DLD1 (cell line): ENCODE data around the gene B3GNT5.
"Not testable (repeated sequence)": the region's sequence is repeated elsewhere in the genome, so short reads cannot be mapped to it uniquely, and the experiment has no call there.

Experiments used
- in situ Hi-C: cut with HindIII; loops from 2 replicates; pipeline ENCODE4 v1.10.0; 2017; ENCODE audit warnings: low sequenced_read_pairs

Gene B3GNT5

DNA sequence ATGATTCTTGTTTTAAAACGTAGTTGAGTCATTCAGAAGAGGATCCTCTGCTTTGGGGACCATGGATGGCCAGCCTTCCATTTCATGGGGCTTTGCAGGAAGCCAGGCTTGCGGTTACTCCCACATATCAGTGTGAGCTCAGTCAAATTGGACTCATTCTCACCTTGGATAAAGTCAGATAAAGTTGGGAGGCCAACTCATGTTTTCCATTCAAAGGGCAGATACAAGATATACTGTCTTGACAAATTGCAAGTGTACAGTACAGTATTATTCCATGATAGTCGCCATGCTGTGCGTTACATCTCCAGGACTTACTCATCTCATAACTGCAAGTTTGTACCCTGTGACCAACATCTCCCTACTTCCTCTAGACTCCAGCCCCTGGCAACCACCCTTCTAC, 25.5 kb upstream of the B3GNT5 start:
- in situ Hi-C loops, result no loop called here

DNA sequence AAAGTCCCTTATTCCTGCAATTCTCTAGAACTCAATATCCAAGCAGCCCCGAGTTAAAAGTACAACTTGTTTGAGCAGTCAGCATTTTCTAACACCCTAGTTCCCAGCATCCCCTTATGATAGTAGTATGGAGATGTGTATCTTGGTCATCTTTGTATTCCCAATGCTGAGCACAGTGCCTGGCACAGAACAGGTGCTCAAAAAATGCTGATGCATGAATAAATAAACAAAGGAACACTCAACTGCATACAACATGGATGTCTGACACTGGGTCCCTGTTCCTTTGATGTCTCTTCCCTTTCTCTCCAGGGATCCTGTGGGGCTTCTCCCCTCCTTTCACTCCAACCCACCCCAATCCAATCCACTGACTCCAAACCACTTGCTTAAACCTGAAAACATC, 23.9 kb upstream of the B3GNT5 start:
- in situ Hi-C loops, result no loop called here

DNA sequence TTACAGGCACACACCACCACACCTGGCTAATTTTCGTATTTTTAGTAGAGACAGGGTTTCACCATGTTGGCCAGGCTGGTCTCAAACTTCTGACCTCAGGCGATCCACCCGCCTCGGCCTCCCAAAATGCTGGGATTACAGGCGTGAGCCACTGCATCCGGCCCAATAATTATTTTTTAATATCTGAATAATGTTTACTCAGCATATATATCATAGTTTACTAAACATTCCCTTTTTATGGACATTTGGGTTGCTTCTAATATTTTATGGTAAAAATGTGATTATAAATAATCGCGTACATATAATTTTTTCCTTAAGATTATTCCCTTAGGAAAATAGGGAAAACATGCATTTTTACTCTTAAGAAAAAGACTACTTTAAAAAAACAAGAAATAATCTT, 22.8 kb upstream of the B3GNT5 start:
- in situ Hi-C loops, result not testable (repeated sequence)

DNA sequence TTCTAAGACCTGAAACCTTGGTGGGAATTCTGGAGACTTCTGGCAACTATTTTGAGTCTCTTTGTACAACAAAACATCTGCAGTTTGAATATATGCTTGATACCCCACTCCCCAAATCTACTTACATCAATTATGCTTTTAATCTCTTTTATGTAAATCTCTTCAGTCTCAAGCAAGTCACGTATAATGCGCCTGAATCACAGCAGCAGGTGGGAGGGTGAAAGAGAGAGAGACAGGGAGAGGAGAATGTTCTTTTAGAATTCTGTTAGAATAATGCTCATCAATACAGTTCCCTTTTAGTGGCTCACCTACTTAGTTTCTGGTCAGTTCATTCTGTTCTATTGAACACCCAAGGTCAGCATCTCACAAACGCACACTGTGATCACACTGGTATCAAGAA, 22.2 kb upstream of the B3GNT5 start:
- in situ Hi-C loops, result no loop called here

DNA sequence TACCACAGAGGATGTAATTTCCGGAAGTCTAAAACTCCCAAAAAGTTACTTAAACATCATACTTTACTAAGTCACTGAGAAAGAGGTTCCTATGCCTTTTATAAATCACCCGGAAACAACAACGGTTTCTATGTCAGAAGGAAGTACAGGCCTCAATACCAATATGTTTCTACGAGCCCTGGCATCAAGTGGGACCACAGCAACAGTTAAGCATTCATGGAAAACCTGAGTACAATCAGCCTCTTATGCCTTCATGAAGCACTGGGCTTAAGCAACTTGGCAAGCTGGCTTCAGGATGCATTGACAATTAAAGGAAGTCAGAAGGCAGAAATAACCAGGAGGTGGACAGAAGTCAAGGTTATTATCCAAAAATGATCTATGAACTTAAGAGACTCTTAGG, 19.1 kb upstream of the B3GNT5 start:
- in situ Hi-C loops, result no loop called here

DNA sequence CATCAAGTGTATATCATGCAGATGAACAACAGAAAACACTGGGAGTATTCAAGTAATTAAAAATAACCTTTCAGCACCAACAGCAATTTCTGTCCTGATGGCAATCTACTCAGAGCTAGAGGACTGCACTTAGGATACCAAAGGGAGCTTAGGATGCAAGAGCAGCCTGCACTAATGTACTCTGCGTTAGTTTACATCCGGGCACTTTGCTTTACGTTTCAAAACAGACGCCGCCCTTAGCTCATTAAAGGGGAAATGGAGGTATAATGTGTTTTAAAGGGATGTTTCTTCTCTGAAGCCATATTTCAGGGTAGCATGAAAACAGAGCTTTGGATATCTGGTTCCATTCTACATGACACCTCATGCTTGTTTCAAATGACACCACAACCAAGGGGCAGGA, 14.0 kb upstream of the B3GNT5 start:
- in situ Hi-C loops, result no loop called here

DNA sequence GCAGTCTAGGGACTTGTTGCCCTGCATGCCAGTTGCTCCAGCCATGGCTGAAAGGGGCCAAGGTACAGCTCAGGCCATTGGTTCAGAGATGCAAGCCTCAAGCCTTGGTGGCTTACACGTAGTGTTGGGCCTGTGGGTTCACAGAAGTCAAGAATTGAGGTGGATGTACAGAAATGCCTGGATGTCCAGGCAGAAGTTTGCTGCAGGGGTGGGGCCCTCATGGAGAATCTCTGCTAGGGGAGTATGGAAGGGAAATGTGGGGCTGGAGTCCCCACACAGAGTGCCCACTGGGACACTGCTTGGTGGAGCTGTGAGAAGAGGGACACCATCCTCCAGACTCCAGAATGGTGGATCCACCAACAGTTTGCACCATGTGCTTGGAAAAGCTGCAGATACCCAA, 10.6 kb upstream of the B3GNT5 start:
- in situ Hi-C loops, result no loop called here

DNA sequence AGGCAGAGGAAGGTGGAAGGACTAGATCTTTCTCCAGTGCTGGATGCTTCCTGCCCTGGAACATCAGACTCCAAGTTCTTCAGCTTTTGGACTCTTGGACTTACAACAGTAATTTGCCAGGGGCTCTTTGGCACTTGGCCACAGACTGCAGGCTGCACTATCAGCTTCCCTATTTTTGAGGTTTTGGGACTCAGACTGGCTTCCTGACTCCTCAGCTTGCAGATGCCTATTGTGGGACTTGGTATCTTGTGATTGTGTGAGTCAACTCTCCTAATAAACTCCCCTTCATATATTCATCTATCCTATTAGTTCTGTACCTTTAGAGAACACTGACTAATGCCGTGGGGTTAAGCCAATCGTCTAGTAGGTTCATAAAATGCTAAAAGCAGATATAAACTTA, 8.8 kb upstream of the B3GNT5 start:
- in situ Hi-C loops, result no loop called here

DNA sequence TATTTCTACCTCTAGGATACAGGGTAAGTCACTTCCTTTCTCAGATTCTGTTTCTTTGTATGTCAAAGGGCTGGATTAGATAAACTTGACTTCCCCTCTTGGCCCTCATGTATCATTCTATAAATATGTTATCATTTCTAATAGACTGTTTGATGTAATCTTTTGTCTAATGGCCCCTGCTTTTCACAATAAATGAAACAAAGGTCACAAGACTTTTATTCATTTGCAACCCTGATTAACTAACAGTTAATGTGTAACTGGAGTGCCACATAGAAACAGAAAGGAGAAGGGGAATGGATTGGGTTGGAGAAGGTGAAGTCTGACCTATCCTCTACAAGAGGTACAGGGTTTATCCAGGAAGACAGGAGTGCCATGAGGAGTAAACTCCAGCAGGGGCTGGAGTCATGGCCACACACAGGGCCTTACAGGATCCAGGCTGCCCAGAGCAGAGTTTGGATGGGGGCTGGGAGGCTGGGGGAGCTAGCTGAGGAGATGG, 8.0 kb upstream of the B3GNT5 start:
- in situ Hi-C loops, result no loop called here

DNA sequence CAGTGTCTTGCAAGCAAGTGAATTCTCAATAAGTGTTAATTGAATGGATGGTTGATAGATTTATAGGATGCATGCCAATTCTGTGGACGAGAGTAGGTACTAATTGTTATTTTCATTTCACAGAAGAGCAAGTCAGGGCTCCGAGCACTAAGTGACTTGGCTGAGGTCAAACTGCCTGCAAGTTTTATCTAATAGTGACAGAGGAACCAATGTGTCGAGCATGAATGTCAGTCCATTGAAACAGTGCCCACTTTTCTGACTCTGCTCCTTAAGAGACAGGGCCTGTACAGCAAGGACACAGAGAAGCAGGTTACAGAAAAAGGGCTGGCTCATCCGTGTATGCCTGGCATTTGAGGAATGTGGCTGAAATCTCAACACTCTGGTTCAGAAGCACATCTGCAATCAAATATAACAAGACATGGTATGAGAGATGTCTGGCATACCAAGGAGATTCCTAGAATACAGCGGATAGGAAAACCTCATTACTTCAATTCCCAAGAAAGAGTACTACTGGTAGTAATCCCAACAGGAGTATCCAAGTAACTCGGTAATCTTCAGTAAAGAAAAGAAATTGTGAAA, 6.0 kb upstream of the B3GNT5 start:
- in situ Hi-C loops, result no loop called here

DNA sequence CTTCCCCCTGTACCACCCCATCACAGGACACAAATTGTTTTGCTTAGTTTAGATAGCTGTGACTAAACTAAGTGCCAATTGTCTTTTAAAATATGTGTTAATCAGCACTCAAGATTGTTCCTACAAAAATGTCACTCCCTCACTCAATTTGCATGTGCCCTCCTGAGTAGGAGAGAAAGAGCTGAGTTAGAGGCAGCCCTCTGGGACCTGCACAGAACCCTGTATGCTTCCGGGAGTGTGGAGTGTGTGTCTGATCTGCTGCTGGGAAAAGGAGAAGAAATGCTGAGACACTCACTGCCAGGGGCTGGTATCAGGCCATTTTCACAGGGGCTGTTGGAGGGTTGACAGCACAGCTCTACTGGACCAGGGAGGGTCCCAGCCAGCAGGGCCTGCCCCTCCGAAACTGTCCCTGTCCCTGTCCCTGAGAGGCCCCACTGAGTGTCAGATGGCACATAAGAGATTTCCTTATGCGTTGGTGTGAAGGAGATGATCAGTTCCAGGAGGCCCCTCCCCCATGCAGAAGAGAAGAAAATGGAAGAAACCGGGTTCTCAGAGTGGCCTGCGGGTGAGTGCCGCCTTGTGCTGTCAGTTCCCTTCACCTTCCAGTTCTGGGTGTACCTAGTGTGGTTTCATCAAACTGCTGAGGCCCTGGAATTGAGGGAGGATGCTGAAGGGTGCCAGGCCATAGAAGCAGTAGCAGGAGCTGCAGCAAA, 3.9 kb upstream of the B3GNT5 start:
- in situ Hi-C loops, result no loop called here

DNA sequence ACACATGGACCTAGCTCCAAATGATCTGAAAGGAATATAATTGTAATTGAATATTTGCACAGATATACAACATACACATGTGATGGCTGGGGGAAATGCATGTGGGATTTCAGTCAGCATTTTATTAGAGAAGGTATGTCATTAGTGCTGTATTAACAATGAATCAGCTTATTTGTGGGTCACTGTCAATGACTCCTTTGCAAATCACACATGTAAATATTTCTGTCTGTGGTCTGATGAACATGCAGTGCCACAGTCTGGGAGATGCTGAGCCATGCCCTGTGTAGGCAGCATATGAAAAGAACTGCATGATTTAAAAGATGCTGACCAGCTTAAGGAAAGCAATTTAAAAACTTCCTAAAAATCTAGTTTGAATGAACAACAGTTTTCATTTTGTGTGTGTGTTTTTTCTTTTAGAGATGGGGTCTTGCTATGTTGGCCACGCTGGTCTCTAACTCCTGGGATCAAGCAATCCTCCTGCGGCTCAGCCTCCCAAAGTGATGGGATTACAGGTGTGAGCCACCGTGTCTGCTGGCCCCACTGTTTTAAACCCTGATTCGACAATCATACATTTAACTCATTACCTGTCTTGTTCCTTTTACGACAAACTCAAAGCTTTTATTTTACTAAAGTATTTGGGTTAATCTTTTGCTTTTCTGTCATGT, 803 bp upstream of the B3GNT5 start:
- in situ Hi-C loops, result no loop called here

DNA sequence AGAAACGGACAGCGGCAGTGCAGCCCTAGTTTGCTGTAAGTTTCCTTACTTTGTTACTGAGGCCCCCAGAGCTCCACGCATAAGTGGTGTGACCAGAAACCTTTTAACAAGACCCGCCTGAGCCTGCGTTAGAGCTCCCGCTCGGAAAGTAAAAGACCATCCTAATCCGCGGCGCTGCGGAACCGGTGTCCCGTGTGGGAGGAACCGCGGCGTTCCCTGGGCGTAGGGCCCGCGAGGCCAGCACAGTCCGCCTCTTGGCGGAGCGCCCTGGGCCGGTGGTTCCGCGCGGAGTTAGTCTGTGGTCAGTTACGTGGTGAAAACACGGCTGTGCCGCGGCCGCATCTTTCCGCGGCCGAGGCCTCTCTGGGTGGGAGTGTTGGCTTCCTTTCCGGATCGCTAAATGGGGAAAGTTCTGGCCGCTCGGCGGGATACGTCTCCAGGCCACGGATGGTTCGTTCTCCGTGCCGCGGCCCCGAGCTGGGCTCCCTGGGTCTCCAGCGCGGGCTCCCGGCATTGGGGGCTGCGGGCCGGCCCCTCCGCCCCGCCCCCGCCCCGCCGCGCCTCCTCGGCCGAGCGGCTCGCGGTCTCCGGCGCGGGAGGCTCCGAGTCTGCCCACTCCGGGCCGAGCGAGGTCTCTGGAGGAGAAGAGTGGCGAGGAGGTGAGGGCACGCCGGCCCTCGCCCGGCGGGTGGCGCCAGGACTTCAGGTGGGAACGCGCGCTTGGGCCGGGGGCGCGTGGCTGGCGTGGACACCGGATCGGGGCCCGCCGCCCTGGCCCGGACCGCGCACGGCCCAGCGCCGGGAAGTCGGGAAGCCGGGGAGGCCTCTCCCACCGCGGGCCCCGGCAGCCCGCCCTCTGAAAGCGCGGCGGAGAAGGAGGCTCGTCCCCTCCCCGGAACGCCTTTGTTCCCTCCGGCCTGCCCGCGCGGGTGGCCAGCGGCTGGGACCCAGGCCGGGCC, 754 bp downstream of the B3GNT5 start:
- in situ Hi-C loops, result no loop called here

DNA sequence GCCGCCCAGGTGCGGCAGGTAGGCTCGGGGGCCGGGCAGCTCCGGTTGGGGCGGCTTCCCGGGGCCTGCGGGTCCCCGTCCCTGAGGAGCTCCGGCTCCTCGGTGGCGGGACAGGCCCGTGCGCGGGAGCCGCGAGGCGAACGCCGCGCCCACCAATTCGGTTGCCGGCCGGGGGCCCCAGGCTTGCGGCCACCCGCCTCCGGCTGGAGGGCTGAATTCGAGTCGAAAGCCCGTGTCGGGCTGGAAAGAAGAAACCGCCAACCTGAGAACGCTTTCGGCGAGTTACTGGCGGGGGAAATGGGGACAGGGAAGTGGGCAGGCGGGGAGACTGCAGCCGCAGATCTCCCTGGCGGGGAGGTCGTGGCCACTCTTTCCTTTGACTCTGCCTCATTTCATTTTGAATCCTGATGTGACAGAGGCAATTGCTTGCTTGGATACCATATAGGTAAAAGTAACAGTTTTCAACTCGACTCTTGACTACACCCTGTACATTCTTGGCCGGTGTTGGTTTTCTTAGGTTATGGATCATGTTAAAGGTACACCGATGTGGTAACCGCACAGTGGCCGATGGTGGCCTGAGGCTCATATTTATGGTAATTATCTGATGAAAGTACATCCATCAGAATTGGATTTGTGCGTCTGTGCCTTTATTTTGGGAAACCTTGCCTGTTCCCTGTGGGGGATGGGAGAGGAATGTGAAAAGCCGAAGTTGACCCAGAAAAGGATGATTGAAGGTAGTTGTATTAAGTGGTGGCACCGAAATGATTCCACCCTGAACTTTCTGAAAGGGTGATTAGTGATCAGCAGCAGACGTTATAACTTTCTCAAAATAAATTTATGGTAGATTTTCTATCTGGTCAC, 1.7 kb downstream of the B3GNT5 start:
- in situ Hi-C loops, result no loop called here

DNA sequence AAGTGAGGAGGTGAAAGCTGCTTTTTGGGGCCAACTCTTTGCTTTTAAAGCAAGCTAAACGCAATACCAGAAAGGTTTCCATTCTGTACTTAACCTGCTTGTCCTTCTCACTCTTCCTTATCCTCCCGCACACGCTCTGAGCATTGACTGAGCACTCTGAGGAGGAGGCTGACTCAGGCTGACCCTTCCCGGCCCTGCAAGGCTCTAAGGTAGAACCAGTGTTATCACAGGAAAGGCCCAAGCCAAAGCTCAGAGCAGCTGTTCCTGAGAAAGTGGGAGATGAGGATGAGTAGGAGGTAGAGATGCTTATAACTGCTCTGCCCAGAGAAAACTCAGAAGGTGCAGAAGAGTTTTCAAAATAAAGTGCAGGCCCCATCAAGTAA, 2.3 kb downstream of the B3GNT5 start:
- in situ Hi-C loops, result no loop called here

DNA sequence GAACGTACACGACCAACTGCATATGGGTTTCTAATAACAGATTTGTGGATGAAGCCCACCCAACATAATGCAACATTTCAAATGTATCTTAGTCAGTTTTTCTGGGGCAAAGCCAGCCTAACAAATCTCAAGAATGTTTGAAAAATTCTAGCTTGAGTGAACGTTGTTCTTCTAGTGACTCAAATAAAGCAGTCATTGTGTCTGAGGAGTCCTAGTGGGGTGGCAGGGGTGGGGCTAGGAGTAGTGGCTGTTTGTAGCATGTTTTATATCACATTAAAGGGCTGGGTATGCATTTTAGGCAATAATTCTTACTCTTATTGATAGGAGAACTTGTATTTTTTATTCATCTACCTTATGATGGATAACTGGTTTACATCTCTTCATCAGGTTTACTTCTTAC, 6.0 kb downstream of the B3GNT5 start:
- in situ Hi-C loops, result no loop called here

DNA sequence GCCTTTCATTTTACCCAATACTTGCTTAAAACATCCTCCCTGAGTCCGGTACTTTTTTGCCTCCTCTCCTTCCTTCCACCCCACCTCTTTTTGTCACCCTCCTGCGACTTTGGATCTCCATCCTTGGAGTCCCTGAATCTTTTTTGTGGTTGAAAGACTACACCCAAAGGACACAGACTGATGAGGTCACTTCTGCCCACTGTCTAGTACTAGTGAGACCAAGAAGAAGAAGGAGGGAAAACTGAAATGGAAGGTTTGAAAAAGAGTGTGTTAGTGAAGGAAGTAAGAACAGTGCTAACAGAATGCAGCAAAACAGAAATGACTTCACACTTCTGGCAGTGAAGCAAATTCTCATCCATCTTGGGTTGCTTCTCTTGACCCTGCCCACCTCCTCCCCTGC, 6.6 kb downstream of the B3GNT5 start:
- in situ Hi-C loops, result no loop called here

DNA sequence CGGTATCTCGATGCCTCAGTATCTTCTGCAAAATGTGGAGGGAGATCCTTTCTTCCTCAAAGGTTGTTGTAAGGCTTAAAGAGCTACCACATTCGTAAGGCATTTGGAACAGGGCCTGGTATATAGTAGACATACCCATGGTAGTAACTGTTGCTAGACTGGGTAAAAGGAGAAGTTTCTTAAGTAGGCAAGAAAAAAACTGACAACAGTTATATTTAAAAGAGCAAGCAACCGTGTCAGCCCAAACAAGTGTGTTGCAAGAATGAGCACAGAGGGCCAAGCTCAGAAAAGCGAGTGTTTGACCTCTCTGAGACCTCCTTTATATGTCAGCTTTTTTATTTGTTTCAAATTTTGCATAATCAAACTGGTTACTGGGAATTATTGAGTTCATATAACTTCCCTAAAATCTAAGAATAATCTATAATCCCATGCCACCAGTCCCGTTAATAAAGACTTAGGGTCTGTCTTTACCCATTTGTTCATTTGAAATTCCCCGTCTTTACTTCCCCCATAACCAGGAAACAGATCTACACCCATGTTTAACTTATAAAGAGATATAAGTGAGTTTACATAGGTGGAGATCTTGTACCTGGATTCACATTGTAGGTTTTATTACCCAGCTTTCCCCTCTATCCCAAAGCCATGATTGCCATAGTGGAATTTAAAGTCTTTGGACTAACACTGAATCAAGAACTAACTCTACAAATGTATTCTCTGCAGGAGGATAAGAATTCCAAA, 7.3 kb downstream of the B3GNT5 start:
- in situ Hi-C loops, result no loop called here

DNA sequence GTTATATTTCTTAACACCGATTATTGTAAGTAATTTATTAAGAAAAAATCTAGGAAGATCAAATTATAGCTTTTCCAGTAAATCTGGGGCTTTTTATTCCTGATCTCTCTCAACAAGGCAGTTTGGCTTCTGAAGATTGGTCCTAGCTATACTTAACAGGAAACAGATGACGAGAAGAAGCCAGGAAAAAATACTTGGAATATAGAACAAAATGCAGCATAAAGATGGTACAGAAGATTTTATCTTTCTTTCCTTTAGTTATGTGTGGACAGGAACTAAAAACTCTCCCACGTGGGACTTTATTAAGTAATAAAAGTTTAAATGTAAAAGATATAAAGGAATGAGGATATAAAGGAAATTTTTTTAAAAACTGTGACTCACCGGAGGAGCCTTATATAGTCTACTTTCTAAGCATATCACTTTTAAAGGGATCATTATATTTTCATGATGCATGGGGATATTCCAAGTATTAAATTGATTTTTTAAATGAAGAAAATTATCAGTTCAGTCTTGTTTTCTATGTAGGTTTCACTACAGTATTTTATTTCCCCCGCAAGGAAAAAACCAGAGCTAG, 8.2 kb downstream of the B3GNT5 start:
- in situ Hi-C loops, result no loop called here
